ENCODE results near the gene CDCP2.
A peak's percentile ranks its signal among the peaks of the same experiment; 100 is the strongest.

The CDCP2 gene

DNA sequence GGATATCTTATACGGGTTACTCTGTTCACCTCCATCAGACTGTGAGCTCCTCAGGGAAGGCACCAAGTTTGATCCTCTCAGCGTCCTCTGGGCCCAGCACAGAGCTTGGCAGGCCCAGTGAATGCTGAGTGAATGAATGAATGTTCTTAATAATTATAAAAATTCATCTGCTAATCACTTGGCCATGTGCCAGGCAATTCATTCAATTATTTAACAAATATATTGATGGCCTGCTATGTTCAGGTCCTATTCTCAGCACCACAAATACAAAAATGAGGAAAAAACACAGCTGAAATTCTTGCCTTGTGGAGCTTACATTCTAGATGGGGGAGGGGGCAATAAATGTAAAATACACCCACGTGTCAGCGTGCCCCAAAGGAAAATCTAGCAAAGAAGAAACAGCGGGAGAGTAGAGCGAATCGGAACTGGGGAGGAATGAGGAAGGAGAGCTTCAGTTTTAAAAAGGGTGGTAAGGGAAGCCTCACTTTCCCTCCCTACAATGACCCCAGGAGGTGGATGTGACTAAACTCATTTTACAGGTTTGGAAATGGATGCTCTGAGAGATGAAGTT lies 15.8 kb downstream of the CDCP2 start:
- DNase-seq (ENCODE audit: low read depth) = no peak

DNA sequence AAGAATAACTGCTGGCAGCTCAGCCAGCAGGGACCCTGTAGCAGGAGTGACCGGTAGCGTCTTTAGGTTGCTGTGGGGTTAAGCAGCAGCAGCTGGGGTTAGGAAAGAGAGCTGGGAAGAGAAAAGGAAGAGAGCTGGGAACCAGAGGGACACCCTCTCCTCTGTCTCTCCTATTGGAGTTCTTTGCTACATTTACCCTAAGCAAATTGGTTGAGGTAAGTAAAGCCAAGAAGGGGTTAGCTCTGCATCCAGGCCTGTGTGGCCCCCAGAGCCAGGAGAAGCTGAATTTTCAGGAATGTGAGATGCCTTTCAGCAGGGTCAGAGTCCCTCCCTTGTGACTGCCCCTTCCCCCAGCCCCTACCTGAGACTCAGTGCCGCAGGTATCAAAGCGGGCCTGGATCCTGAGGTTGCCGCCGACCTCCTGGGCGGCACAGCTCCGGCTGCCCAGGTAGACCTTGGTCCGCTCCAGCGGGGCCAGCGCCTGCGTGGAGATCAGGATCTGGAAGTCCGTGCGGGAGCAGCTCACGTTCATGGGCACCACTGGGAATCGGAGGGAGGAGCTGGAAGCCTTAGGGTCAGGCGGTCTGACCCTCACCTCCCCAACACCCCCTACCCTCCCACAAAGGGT lies 16.4 kb downstream of the CDCP2 start:
- DNase-seq (ENCODE audit: low read depth) = no peak

DNA sequence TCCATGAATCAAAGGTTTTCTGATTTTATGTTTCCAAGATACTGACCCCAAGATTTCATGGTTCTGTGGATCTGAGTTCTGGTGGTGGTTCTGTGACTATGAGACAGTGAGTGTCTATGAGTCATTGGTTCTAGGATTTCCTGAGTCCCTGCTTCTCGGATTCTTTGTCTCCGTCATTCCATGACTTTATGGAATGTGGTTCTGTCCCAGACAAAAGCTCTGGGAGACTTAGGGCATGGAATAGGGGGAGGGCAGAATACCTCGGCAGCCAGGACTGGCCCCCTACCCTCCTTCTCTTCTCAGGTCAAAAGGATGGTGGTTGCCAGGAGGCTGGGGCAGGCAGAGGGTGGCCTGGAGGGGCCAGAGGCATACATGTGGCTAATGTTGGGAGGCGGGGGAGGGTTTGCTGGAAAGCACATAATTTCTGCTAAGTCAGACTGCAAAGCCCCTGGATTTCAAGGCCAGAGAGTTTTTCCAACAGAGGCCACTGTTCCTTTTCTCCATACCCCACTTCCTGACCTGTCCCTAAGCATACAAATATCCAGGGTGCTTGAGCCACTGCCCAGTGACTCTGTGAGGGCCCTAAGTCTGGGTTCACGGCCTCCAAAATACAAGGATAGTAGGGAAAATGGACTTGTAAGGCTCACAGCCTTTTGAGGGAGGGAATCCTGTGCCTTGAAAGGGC lies 17.2 kb downstream of the CDCP2 start:
- no peak for DNase-seq (ENCODE audit: low read depth)

DNA sequence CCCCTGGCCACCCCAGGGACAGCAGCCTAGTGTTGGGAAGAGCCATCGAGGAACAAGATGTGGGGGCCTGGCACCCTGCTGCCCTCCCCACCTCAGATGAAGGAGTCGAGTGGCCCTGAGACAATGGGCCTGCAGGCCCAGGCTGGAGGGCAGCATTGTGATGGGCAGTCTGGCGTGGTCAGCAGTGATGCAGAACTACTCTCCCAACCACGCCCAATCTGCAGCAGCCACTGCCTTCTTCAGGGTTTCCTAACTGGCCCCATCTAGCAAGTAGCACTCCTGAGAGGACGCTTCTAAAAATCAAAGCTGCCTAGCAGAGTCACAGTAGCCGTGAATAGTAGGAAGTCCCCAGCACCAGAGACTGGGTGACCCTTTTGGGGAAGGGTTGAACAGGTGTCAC lies 18.5 kb downstream of the CDCP2 start:
- no peak for DNase-seq (ENCODE audit: low read depth)

DNA sequence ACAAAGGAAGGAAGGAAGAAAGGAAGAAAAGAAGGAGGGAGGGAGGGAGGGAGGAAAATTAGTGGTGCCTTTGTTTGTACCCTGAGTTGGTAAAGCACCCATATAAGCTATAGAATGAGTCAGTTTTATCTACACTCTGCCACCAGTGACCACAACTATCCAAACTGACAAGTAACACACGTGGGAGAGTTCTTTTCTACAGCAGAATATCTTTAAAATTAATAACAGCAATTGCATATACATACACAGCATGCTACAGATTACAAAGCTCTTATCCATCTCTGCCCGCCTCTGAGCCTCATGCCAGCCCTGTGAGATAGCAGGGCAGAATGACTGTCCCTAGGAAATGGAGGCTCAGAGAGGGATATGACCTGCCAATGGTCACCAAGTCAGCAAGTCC lies 20.3 kb downstream of the CDCP2 start:
- DNase-seq (ENCODE audit: low read depth) = no peak

DNA sequence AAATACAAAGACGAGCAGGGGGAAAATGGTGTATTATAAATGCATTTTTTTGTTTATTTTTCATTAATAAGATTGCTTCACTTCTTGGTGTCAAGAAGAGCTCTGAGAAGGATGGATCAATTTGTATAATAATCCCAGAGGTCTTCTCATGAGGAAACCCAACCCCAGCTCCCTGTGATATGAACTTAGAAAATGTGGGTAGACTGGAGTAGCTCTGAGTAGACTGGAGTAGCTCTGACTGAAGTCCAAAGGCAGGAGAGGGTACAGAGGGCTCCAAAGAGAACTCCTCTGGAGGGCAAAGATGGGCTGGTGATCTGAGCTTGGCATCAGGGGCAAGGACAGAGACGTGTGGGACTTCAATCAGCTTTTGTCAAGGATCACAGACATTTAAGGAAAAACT lies 21.4 kb downstream of the CDCP2 start:
- no peak for DNase-seq (ENCODE audit: low read depth)

DNA sequence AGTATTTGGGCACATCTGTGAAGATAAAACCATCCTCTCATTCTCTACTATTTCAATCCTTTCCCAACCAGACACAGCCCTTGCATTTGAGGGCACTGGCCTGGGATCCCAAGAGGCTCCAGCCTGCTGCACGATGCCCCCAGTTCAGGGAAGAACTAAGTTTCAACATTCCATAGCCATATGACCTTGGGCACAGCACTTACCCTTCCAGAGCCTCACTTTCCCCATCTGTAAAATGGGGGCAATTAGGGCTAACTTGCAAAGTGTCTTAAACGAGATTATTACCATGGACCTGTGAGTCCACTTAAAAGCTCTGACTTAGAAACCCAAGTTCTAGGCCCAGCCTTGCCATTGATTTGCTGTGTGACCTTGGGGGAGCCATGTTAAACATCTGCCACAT lies 22.9 kb downstream of the CDCP2 start:
- DNase-seq (ENCODE audit: low read depth) = no peak

DNA sequence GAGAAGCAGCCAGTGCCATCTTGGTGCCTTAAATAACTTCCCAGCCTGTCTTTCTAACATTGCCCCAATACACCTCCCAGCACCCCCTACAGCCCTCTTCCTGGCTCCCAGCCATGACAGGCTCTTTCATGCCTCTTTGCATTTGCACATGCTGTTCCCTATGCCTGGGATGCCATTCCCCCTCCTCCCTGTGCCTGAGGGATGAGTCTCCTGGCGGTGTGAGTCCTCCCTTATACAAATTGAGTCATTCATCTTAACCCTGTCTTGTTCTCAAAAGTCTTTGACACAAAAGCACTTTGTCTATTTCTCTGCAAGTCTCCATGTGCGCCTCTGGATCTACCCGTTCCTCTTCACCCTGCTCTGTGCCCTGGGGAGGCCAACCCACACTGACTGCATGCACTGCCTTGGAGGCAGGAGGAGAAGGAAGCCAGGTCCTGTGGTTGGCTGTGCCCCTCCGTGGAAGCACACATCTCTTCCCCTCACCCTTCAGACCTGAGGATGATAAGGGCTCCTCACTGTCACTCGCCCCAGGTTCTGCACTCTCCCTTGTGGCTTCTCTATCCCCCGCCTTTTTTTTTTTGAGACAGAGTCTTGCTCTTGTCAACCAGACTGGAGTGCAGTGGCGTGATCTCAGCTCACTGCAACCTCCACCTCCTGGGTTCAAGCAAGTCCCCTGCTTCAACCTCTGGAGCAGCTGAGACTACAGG lies 25.1 kb downstream of the CDCP2 start:
- DNase-seq (ENCODE audit: low read depth) = no peak

DNA sequence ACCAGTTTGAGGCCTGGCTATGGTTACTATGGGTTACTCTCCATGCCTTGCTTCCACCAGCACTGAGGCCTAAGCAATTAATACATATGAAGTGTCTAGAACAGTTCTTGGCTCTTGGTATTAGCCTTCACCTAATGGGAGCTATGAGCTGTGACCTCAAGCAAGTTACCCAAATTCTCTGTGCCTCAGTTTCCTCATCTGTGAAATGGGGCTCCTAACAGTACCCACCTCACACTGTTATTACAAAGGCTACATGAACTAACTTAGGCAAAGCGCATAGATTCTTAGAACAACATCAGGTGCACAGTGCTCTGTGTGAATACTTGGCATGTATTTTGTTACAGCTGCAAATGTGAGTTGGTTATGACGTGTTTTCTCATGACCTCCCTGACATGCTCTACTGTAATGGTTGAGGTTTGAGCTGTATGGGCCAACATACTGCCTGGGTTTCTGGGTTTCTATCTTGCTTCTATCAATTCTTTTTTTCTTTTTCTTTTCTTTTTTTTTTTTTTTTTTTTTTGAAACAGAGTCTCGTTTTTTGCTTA lies 26.5 kb downstream of the CDCP2 start:
- DNase-seq (ENCODE audit: low read depth) = no peak

DNA sequence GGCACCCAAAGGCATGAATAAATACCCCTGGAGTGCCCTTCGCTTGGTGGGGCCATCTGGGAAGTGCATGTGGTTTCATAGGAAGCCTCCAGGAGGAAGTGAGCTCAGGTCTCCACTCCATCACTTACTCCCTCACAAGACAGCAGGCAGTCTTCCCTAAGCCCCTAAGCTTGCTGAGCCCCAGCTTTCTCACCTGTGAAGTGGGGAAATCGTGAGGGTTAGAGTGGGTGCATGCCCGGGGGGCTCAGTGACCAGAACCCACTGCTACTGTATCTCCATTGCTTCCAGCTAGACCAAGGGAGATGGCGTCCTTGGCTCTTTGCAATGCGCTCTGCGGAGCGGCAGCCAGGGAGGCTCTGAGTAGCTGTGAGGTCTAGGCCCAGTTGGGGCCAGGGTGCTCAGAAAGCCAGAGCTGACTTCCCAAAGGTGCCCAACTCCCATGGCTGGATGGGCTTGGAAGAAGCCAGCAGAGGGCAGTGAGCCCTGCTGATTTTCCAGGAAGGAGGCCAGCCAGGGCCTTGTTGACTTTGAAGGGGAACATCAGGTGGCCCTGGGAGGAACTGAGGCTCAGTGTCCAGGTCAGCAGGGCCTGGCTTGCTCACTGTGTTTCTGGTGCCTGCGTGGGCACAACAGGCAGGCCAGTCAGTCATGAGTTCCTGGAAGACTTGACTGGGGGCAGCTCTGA lies 27.3 kb downstream of the CDCP2 start:
- DNase-seq (ENCODE audit: low read depth) = no peak

DNA sequence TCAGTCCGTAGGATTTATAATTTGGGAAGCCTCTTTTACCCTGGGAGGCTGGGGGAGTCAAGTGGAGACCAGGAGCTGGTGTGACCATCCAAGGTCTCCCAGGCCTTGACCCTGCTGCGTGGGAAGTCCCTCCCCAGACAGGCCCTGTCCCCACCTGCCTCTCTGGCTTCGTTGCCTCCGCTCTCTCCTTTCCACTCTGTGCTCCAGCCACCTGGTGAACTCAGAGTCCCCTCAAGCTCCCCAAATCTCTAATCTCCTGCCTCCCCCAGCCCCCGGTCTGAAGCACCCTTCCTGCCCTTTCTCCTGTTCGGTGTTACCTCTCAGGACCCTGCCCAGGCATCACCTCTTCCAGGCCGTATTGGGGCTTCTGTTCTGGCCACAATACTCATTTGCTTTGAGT lies 27.9 kb downstream of the CDCP2 start:
- no peak for DNase-seq (ENCODE audit: low read depth)

DNA sequence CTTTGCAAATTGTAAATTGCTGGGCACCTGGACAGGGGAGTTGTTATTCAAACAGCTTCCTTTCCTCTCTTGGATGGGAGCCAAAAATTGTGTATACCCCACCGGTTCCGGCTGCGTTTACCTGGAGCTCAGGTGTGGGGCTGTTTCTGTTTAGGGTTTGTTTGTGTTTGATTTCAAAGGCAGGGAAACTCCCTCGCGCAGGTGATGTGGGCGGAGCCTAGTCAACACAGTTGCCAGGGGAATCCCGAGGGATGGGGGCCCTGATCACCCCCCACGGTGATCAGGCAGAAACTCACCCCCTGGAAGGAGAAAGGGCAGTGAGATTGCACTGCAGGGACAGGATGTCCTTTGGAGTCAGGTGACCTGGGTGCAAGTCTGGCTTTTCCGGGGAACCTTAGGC lies 28.3 kb downstream of the CDCP2 start:
- DNase-seq (ENCODE audit: low read depth) = no peak

DNA sequence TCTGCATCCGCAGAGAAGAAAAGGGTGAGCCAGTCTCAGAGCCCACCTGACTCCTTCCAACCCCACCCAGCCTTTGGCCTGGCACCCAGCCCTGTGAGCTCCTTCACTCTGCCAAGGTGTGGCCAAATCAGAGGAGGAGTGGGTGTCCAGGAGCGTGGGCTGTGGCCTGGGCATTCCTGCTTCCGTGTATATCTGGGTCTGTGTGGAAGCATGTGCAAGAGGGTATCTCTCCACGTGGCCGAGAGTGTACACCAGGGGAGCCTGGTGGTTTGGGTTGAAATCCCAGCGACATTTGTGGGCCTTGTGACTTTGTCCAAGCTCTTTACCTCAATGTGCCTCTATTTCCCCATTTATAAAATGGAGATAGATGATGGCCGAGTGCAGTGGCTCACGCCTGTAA lies 29.8 kb downstream of the CDCP2 start:
- no peak for DNase-seq (ENCODE audit: low read depth)

DNA sequence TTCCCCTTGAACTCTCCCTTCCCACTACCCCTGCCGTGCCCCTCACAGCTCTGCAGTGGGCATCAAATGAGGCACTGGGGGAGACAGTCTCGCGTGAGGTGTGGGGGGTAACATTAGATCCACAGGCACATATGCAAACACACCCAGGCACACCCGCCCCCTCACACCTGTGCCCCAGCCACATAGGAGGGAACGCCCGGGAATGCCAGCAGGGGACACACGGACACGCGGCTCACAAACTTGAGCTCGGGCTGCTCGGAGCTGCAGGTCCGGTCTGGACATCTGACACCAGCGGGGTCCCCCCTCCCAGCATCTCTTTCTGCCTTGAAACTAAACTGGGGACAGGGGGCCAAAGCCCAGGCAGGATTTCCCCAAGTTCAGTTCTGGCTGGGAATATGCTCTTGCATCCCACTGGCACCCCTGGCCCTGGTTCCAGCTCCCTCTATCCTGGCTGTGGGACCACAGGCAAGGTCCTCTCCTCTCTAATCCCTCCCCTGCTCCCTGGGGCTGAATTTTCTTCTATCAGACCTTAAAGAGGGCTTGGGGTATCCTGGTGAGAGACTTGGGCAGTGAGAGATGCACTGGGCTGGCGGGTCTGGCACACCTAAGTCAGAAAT lies 30.6 kb downstream of the CDCP2 start:
- DNase-seq (ENCODE audit: low read depth) = no peak

DNA sequence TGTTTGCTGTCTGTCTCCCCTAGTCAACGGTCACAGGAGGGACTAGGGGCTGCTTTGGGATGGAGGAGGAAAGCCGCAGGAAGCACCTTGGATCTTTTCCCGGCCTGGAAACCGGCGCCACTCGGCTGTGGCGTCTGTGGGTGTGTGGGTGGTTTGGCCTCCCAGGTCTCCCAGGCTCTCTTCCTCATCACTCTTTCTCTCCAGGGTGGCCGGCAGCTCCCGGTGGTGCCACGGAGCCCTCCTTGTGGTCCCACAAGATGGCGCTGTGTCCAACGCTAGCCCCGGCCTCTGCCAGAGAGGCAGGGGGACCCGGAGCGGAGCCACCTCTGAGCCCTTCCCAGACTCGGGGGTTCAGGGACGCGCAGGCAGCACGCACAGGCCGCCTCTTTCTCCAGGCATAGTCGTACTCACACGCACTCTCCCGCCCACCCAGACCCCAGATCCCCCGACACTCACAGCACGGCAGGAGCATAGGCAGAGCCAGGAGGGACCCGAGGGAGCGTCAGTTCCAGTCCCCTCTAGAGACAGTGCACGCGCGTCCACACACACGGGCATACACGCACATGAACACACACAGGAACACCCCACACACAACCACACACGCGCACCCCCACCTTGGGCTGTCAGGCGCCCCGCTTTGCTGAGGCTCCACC lies 31.2 kb downstream of the CDCP2 start:
- DNase-seq (ENCODE audit: low read depth) = peak; percentile 64

DNA sequence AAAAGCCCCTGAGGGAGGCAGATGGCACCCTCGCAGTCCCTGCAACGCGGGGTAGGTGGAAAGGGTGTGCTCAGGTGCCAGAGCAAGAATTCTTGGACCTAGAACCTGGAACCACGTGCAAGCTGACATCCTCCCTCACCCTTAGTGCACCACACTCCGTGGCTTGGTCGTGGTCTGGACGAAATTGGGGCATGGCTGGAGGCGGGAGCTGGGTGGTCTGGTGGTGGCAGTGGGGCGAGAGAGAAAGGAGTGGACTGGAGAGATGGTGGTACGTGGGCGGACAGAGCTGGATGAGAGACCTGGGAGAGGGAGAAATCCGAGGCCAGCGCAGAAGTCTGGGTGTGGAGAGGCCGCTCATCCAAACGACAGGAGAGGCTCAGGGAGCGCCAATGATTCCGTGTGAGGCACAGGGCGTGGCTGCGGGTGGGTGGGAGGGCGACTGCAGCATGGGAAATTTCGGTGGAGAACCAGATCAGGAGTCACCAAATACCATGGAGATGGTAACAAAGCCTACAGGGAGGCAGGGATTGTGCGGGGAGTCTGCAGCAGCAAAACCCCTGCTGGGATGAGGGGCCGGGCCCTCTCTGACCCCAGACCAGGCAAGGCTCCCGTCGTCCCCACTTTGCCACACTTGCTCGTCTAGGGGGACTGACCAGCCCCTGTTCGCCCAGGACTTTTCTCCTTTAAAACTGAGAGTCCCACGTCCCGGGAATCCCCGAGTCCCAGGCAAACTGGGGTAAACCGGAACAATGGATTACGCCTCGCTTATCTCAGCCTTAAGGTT lies 31.9 kb downstream of the CDCP2 start:
- no peak for DNase-seq (ENCODE audit: low read depth)

DNA sequence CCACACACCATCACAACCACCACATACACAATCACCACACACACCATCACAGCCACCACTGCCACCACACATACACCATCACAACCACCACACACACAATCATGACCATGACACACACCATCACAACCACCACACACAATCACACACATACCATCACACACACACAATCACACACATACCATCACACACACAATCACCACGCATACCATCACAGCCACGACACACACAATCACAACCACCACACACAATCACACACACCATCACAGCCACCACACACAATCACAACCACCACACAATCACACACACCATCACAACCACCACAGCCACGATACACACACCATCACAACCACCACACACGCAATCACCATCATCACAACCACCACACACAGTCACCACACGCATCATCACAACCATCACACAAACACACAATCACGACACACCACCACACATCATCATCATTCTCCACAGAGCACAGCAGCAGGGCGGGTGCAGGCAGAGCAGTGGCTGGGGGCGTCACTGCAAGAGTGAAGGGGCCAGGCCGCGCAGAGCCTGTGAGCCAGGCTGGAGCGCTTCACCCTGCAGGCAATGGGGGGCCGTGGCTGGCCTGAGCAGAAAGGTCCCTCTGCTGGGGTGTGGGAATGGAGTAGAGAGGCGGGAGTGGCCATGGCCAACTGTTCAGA lies 32.6 kb downstream of the CDCP2 start:
- no peak for DNase-seq (ENCODE audit: low read depth)

DNA sequence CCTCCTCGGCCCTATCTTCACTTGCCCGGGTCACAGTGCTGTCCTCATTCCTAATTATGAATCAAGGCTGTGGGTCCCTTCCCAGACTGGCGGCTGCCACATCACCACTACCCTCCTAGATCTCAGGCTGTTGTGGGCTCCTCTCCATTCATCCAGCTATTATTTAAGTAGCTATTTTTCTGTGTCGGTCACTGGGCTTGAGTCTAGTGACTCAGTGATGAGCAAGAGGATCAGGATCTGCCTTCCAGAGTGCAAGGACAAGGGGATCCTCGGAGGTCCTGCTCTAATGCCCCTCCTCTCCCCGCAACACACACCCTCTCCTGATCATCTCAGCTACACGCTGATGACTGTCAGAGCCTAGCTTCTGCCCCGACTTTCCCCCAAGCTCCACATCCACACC lies 34.1 kb downstream of the CDCP2 start:
- DNase-seq (ENCODE audit: low read depth) = no peak

DNA sequence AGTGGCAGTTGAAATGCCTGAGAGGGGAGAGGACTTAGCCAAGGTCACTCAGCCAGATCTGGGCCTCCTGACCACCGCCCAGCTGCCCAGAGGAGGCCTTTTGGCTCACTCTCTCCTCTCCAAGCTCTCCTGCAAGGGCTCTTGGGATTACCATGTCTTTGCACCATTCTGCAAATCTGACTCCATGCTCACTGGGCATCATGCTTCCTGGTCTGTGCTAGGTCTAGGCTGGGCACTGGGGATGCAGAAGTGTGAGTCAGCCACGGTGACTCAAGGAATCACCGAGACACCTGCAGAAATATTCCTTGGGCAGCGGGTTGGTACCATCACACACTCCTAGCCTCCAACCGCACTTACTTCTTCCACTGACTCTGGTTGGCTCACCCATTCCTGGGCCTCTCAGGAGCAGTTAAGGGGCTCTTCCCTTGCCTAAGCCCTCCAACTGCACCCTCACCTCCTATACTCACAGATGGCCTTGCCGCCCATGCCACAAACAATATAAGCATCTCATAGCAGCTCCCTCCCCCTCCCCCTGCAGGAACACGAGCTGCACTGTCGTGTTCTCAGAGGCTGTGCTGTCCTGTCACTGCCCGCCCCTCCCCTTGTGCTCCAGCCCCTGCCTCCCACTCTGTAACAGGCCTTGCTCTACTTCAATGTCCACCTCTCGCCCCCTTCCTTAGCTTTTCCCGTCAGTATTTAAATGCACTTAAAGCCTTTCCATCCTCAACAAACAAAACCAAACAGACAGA lies 34.8 kb downstream of the CDCP2 start:
- DNase-seq (ENCODE audit: low read depth) = no peak

Data from activated T-cell treated with anti-CD3 and anti-CD28 coated beads for 48 hours (primary cell).